DMS 273 (cell line): ENCODE measurements around the gene THTPA.
"Not testable (repeated sequence)": the region's sequence is repeated elsewhere in the genome, so short reads cannot be mapped to it uniquely, and the experiment has no call there.

Source experiments
- DNase-seq: peaks from one replicate; lab custom pipeline; 2025; ENCODE audit not compliant: unreplicated experiment; lab: John Stamatoyannopoulos, UW

The THTPA gene

GRCh38 chr14:23532658-23533057 lies 23.4 kb upstream of the THTPA start:
- no peak for DNase-seq

- no peak for DNase-seq
Measured at GRCh38 chr14:23533652-23534435, 22.2 kb upstream of the THTPA start.

- no peak for DNase-seq
Measured at GRCh38 chr14:23535943-23536342, 20.1 kb upstream of the THTPA start.

- no peak for DNase-seq
Measured at GRCh38 chr14:23536494-23536893, 19.6 kb upstream of the THTPA start.

- not testable (repeated sequence) for DNase-seq
Measured at GRCh38 chr14:23536906-23537305, 19.2 kb upstream of the THTPA start.

GRCh38 chr14:23537351-23538049 lies 18.6 kb upstream of the THTPA start:
- peak; percentile 71 for DNase-seq

- DNase-seq, result no peak
Measured at GRCh38 chr14:23538050-23538718, 17.9 kb upstream of the THTPA start.

- DNase-seq, result peak; percentile 70
Measured at GRCh38 chr14:23538785-23539184, 17.3 kb upstream of the THTPA start.

GRCh38 chr14:23539248-23540140 lies 16.6 kb upstream of the THTPA start:
- peak; percentile 78 for DNase-seq

GRCh38 chr14:23540141-23540469 lies 16.0 kb upstream of the THTPA start:
- DNase-seq, result no peak

- DNase-seq, result no peak
Measured at GRCh38 chr14:23542261-23542660, 13.8 kb upstream of the THTPA start.

GRCh38 chr14:23543403-23543802 lies 12.7 kb upstream of the THTPA start:
- no peak for DNase-seq

- peak; percentile 83 for DNase-seq
Measured at GRCh38 chr14:23544511-23545447, 11.3 kb upstream of the THTPA start.

- no peak for DNase-seq
Measured at GRCh38 chr14:23545740-23546365, 10.2 kb upstream of the THTPA start.

GRCh38 chr14:23546450-23547035 lies 9.5 kb upstream of the THTPA start:
- no peak for DNase-seq

- no peak for DNase-seq
Measured at GRCh38 chr14:23547924-23548323, 8.1 kb upstream of the THTPA start.

GRCh38 chr14:23548351-23549318 lies 7.4 kb upstream of the THTPA start:
- peak; percentile 67 for DNase-seq
